Stomach (tissue), 9 donors: ENCODE results near the gene NTF4. TPM values are rescaled to one million over a fixed set of nuclear protein-coding genes. Genes with fewer than 3 reads are reported as not detected.

Experiments
- DNase-seq, 2 donors: peaks; one replicate each; pipeline versions ENCODE4 v3.0.0 to v3.0.0-alpha.2; 2013 to 2019
- H3K27ac ChIP-seq, 5 donors: fragments of 200-600 bp in 4 of 5; sonication (generic) in 4 of 5; one replicate each; pipeline ENCODE4 v1.5.1; 2013 to 2019; ENCODE audit warnings: mild to moderate bottlenecking in 1 of 5, moderate library complexity in 1 of 5
- H3K27me3 ChIP-seq, 3 donors: fragments of 200-600 bp; sonication (generic); one replicate each; pipeline ENCODE4 v1.5.1; 2017 to 2019; ENCODE audit warnings: mixed run types in 1 of 3
- H3K36me3 ChIP-seq, 4 donors: fragments of 200-600 bp; sonication (generic); 1 replicate in 3 of 4; 2 replicates in 1 of 4; pipeline ENCODE4 v1.5.1; 2016 to 2019
- H3K4me1 ChIP-seq, 4 donors: fragments of 200-600 bp; sonication (generic); one replicate each; pipeline ENCODE4 v1.5.1; 2016 to 2019
- H3K4me3 ChIP-seq, 4 donors: fragments of 200-600 bp; sonication (generic) in 3 of 4; one replicate each; pipeline ENCODE4 v1.5.1; 2016 to 2019; ENCODE audit warnings: mild to moderate bottlenecking in 1 of 4
- H3K9me3 ChIP-seq, 4 donors: fragments of 200-600 bp; sonication (generic); one replicate each; pipeline ENCODE4 v1.5.1; 2016 to 2019
- EP300 ChIP-seq: sonication (generic); formaldehyde crosslinking; IDR thresholded peaks from one replicate; pipeline ENCODE4 v1.6.1; 2017; ENCODE audit warnings: antibody characterized with exemption
- POLR2A ChIP-seq, 4 donors: fragments of 450-650 bp; IDR thresholded peaks; one replicate each; pipeline ENCODE4 v1.6.1; 2016; ENCODE audit warnings: antibody characterized with exemption in 4 of 4, control low read depth in 2 of 4, mild to moderate bottlenecking in 1 of 4, moderate library complexity in 1 of 4
- POLR2AphosphoS5 ChIP-seq, 3 donors: sonication (generic); formaldehyde crosslinking; IDR thresholded peaks; one replicate each; pipeline ENCODE4 v1.6.1; 2016; ENCODE audit warnings: antibody characterized with exemption in 3 of 3
- WGBS, 5 donors: extraction: QIAGEN DNeasy Blood & Tissue Kit in 3 of 5; methylation state at CpG; one replicate each; pipeline versions ENCODE4 v1.1.5 to v1.1.7; 2013 to 2018; 5-methylcytosine and 5-hydroxymethylcytosine counted together
- intact Hi-C: fragments of 100-400 bp; cut with DNase I; formaldehyde crosslinking; loops from one replicate; pipeline ENCODE4 v1.15.1; 2023; ENCODE audit warnings: low total_unique reads
- polyA plus RNA-seq, 3 donors: library from polyadenylated mRNA; stranded (reverse); fragments of 200-250 nt; gene quantifications; one replicate each; pipeline ENCODE4 v1.2.3, GENCODE V29; 2013
- total RNA-seq, 5 donors: library from RNA; depleted of rRNA; stranded (reverse); fragments of >200 nt; gene quantifications; one replicate each; pipeline versions ENCODE4 v1.1.0 to v1.2.3, GENCODE V29; 2014 to 2016
- TF ChIP-seq, protein P1 (sequence below), 7 experiments: fragments of 450-650 bp in 4 of 7; fragments of 200-600 bp in 3 of 7; sonication (generic) in 3 of 7; IDR thresholded peaks; one replicate each; pipeline ENCODE4 v1.5.1; 2016 to 2019; ENCODE audit warnings: antibody characterized with exemption in 7 of 7, control low read depth in 2 of 7, mild to moderate bottlenecking in 1 of 7
- donor health status: healthy with polysubstance abuse.
- donor health status: Bipolar disorder and iron deficiency.
- donor health status: healthy.

Gene NTF4
- total and polyA plus RNA-seq, 8 donors: 17.5 TPM; not detected in 7

DNA sequence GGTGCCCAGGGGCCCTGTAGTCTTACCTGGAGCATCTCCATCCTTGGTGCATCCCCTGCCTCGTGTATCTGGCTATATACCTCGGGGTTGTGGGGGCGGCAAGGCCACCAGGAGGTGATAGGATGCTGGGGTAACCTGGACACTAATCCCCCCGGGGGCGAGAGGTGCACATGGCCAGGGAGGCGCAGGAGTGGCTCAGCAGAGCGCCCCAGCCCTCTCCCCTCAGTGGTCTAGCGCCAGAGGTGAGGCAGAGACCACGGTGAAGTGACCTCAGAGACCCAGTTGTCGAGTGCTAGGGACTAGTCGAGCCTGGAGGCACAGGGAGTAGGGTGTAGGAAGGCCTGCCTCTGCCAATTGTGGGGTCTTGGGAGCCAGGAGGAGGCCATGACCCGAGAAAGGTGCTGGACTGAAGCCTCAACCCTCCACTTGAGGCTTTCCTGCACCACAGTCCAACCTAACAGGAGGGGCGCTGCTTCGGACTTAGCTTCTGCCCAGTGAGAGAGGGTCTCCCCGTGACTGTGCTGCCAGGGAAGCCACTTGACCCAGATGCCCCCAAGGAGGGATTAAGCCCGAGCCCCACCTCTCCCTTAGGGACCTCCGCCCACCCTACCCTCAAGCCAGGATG, 47.5 kb downstream of the NTF4 start, which contains the start of gene LHB:
Gene LHB, minus strand, starts transcription at position 51 of the 625 bp plus-strand sequence. Its CDS starts 10 bp downstream, at position 41.
- peaks cover 22 to 27% (median 25%) of the 10 kb centered on the region in 4 donors for H3K4me1 ChIP-seq
- WGBS, 5 donors: 39 to 95% (median 66%) methylated on average over 8 to 17 of the region's 17 CpGs
- H3K27ac ChIP-seq: peak within 1 kb of the TSS in 1 of 5 donors; percentile 32
- H3K36me3 ChIP-seq: peaks cover under 1 to 44% (median 42%) of the 10 kb centered on the region in 4 donors
- H3K9me3 ChIP-seq: no peaks in the 10 kb centered on the region
- no peak for DNase-seq
- H3K27me3 ChIP-seq: peaks cover 0 to 42% (median 15%) of the 10 kb centered on the region in 3 donors
- intact Hi-C loops: no loop called here
- TF ChIP-seq, protein P1, sequence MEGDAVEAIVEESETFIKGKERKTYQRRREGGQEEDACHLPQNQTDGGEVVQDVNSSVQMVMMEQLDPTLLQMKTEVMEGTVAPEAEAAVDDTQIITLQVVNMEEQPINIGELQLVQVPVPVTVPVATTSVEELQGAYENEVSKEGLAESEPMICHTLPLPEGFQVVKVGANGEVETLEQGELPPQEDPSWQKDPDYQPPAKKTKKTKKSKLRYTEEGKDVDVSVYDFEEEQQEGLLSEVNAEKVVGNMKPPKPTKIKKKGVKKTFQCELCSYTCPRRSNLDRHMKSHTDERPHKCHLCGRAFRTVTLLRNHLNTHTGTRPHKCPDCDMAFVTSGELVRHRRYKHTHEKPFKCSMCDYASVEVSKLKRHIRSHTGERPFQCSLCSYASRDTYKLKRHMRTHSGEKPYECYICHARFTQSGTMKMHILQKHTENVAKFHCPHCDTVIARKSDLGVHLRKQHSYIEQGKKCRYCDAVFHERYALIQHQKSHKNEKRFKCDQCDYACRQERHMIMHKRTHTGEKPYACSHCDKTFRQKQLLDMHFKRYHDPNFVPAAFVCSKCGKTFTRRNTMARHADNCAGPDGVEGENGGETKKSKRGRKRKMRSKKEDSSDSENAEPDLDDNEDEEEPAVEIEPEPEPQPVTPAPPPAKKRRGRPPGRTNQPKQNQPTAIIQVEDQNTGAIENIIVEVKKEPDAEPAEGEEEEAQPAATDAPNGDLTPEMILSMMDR (IDR thresholded peaks at IDR 0.05): no peak
- peak within 1 kb of the TSS; percentile 49 to 62 (median 50) for H3K4me3 ChIP-seq

DNA sequence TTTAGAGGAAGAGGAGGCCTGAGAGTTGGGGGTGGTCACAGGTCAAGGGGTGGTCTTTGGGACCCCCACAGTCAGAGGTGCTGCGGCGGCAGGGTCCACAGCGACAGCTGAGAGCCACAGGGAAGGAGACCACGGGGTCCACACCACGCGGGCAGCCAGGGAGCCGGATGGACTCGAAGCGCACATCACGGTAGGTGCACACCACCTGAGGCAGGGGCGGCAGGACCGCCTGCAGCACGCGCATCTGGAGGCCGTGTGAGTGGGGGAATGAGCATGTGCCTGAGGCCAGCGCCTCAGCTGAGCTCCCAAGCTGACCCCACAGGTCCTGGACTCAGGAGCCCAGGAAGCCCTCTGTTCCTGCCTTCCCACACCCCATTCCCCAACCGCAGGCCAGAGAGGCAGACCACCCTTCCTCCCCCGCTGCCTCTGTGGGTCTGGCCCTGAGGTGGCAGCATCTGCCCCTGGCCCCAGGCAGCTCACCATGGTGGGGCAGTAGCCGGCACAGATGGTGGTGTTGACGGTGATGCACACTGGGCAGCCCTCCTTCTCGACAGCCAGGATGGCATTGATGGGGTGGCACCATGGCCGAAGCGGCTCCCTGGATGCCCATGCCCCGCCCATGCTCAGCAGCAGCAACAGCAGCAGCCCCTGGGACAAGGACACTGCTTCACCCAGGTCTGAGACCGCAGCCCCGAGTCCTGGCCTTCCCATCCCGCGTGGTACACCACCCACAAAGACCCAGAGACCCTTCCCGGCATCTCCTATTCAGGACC, 48.4 kb downstream of the NTF4 start:
- Histone ChIP-seq H3K9me3 (no peaks in the 10 kb centered on the region), H3K27me3 (peaks cover 0 to 38% (median 15%) of the 10 kb centered on the region in 3 donors), H3K36me3 (peaks cover 6 to 53% (median 51%) of the 10 kb centered on the region in 4 donors), H3K4me1 (peaks cover 22 to 27% (median 25%) of the 10 kb centered on the region in 4 donors), H3K4me3 (no peak overlapping the region), H3K27ac (no peak overlapping the region)
- intact Hi-C loops: no loop called here
- no peak for DNase-seq
- TF ChIP-seq POLR2AphosphoS5 (IDR thresholded peaks at IDR 0.05) (no peak), POLR2A (IDR thresholded peaks at IDR 0.05) (no peak), EP300 (no peak)
- TF ChIP-seq, protein P1 (IDR thresholded peaks at IDR 0.05): no peak
- 93 to 96% (median 93%) methylated on average over 15 to 26 of the region's 29 CpGs for WGBS, 5 donors

DNA sequence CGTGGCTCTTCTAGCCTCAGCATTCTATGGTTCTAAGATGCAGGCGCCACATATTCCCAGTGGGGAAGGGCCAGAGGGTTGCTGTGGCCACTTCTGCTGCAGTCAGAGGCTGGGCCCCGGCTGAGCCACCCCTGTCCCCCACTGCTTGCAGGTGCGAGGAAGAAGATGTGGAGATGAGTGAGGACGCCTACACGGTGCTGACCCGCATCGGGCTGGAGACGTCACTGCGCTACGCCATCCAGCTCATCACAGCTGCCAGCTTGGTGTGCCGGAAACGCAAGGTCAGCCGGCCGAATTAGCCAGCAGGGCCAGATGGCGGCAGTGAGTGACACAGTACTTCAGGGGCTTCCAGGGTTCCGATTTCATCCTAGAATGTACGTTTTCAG, 49.8 kb downstream of the NTF4 start:
- H3K27ac ChIP-seq: no peak overlapping the region
- peaks cover 22 to 27% (median 25%) of the 10 kb centered on the region in 4 donors for H3K4me1 ChIP-seq
- H3K36me3 ChIP-seq: peaks cover 16 to 67% (median 65%) of the 10 kb centered on the region in 4 donors
- no peak for DNase-seq
- intact Hi-C loops: no loop called here
- no peaks in the 10 kb centered on the region for H3K9me3 ChIP-seq
- peaks cover 0 to 24% (median 11%) of the 10 kb centered on the region in 3 donors for H3K27me3 ChIP-seq
- 84 to 97% (median 93%) methylated on average over 7 to 18 of the region's 18 CpGs for WGBS, 5 donors
- TF ChIP-seq POLR2A (IDR thresholded peaks at IDR 0.05) (no peak), EP300 (no peak), POLR2AphosphoS5 (IDR thresholded peaks at IDR 0.05) (no peak)
- TF ChIP-seq, protein P1 (IDR thresholded peaks at IDR 0.05): no peak
- no peak overlapping the region for H3K4me3 ChIP-seq

DNA sequence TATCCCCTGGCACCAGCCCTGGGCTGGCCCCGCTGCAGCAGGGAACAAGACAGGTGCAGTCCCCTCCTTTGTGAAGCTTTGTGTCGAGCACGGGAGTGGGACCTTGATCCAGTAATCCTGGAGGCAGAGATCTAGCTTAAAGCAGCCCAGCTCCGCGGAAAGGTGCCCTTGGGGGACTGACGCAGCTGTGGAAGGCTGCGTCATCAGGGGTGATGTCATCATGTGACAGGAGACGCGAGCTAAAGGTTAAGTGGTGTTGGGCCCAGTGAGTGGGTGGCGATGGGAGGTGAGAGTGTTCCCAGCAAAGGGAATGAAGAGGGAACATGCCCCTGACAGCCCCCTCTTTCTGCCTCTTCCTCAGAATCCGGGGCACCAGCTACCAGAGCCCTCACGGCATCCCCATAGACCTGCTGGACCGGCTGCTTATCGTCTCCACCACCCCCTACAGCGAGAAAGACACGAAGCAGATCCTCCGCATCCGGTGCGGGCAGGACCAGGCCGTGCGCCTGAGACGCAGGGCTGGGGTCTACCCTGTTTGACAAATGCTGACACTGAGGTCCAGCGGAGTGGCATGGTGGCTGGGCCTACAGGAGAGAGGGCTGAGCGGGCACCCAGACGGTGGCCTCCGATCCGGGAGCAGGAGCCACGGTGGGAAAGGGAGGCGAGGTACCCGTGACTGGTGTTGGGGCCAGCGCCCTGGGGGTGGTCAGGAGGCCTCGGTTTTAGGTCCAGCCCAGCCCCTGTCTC, 50.3 kb downstream of the NTF4 start:
- H3K27me3 ChIP-seq: peaks cover 0 to 18% (median 6%) of the 10 kb centered on the region in 3 donors
- peaks cover 17 to 22% (median 20%) of the 10 kb centered on the region in 4 donors for H3K4me1 ChIP-seq
- TF ChIP-seq, protein P1 (IDR thresholded peaks at IDR 0.05): no peak
- TF ChIP-seq EP300 (no peak), POLR2AphosphoS5 (IDR thresholded peaks at IDR 0.05) (no peak)
- intact Hi-C loops: no loop called here
- no peak overlapping the region for H3K27ac ChIP-seq
- 92 to 95% (median 94%) methylated on average over 20 to 32 of the region's 32 CpGs for WGBS, 5 donors
- peaks cover 19 to 73% (median 71%) of the 10 kb centered on the region in 4 donors for H3K36me3 ChIP-seq
- no peak for DNase-seq
- H3K4me3 ChIP-seq: no peak overlapping the region
- H3K9me3 ChIP-seq: no peaks in the 10 kb centered on the region
